NB4 (cell line): ENCODE data around the gene PTPN2.

Experiments
- MYC ChIP-seq: IDR thresholded peaks from 2 replicates; pipeline ENCODE4 v1.6.1; 2011; ENCODE audit warnings: low read depth, low read length
- POLR2A ChIP-seq: IDR thresholded peaks from 2 replicates; pipeline ENCODE4 v1.6.1; 2011; ENCODE audit warnings: mild to moderate bottlenecking; ENCODE audit not compliant: insufficient read length; ENCODE audit errors: extremely low read depth
- TF ChIP-seq, protein P1 (sequence below): IDR thresholded peaks from one replicate; pipeline ENCODE4 v1.5.1; 2012; ENCODE audit warnings: low read depth, low read length

GRCh38 chr18:12768625-12769024 lies 115.4 kb downstream of the PTPN2 start:
- TF ChIP-seq, protein P1, sequence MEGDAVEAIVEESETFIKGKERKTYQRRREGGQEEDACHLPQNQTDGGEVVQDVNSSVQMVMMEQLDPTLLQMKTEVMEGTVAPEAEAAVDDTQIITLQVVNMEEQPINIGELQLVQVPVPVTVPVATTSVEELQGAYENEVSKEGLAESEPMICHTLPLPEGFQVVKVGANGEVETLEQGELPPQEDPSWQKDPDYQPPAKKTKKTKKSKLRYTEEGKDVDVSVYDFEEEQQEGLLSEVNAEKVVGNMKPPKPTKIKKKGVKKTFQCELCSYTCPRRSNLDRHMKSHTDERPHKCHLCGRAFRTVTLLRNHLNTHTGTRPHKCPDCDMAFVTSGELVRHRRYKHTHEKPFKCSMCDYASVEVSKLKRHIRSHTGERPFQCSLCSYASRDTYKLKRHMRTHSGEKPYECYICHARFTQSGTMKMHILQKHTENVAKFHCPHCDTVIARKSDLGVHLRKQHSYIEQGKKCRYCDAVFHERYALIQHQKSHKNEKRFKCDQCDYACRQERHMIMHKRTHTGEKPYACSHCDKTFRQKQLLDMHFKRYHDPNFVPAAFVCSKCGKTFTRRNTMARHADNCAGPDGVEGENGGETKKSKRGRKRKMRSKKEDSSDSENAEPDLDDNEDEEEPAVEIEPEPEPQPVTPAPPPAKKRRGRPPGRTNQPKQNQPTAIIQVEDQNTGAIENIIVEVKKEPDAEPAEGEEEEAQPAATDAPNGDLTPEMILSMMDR: no peak
- no peak for TF ChIP-seq POLR2A
- no peak for TF ChIP-seq MYC
